ENCODE data around the gene MUC5AC. TPM values are rescaled to one million over a fixed set of nuclear protein-coding genes. Genes with fewer than 3 reads are reported as not detected.

The MUC5AC gene
- polyA plus RNA-seq, 1 donor from 2014 or later, result not detected

GRCh38 chr11:1237128-1237580, 79.4 kb downstream of the MUC5AC start:
- no peaks in the 10 kb centered on the region for H3K9me3 ChIP-seq (ENCODE audit: low read length)
- H3K4me3 ChIP-seq (ENCODE audit: low read length), result no peak overlapping the region
- H3F3A ChIP-seq (ENCODE audit: insufficient read depth, low read length, poor library complexity, severe bottlenecking), result no peaks in the 10 kb centered on the region
- H3K9me2 ChIP-seq (ENCODE audit: insufficient read depth, low read length), result no peaks in the 10 kb centered on the region
- H2AFZ ChIP-seq (ENCODE audit: low read depth, low read length), result no peak overlapping the region
- no peaks in the 10 kb centered on the region for H3K36me3 ChIP-seq (ENCODE audit: insufficient read depth, low read length)
- TF ChIP-seq REST (IDR thresholded peaks at IDR 0.05; ENCODE audit: borderline replicate concordance), result no peak
- TF ChIP-seq EZH2 (IDR thresholded peaks at IDR 0.05; ENCODE audit: borderline replicate concordance, insufficient read depth, low read length, poor library complexity, severe bottlenecking), result no peak
- no peak for TF ChIP-seq CTCF (IDR thresholded peaks at IDR 0.05; ENCODE audit: poor library complexity, severe bottlenecking)
- TF ChIP-seq EP300 (conservative IDR thresholded peaks at IDR 0.05; ENCODE audit: poor library complexity, severe bottlenecking), result no peak
- no peak overlapping the region for H3K27ac ChIP-seq (ENCODE audit: low read length)
- H4K20me1 ChIP-seq (ENCODE audit: insufficient read depth), result no peaks in the 10 kb centered on the region
- no peak overlapping the region for H3K9ac ChIP-seq (ENCODE audit: low read length)
- no peaks in the 10 kb centered on the region for H3K79me2 ChIP-seq (replicated peaks; ENCODE audit: insufficient read depth, low read length)
- H3K27me3 ChIP-seq (ENCODE audit: insufficient read depth, low read depth, low read length), result no peaks in the 10 kb centered on the region
- H3K4me2 ChIP-seq (ENCODE audit: low read length), result no peak overlapping the region

GRCh38 chr11:1237851-1238250, 80.1 kb downstream of the MUC5AC start:
- H3F3A ChIP-seq (ENCODE audit: insufficient read depth, low read length, poor library complexity, severe bottlenecking), result no peaks in the 10 kb centered on the region
- no peak overlapping the region for H3K27ac ChIP-seq (ENCODE audit: low read length)
- no peak overlapping the region for H3K4me2 ChIP-seq (ENCODE audit: low read length)
- no peaks in the 10 kb centered on the region for H4K20me1 ChIP-seq (ENCODE audit: insufficient read depth)
- no peaks in the 10 kb centered on the region for H3K79me2 ChIP-seq (replicated peaks; ENCODE audit: insufficient read depth, low read length)
- H3K9me2 ChIP-seq (ENCODE audit: insufficient read depth, low read length), result no peaks in the 10 kb centered on the region
- no peak overlapping the region for H2AFZ ChIP-seq (ENCODE audit: low read depth, low read length)
- TF ChIP-seq EP300 (conservative IDR thresholded peaks at IDR 0.05; ENCODE audit: poor library complexity, severe bottlenecking) (no peak), SMC3 (conservative IDR thresholded peaks at IDR 0.05; ENCODE audit: poor library complexity) (no peak), RAD21 (conservative IDR thresholded peaks at IDR 0.05) (no peak), CTCF (IDR thresholded peaks at IDR 0.05; ENCODE audit: poor library complexity, severe bottlenecking) (no peak), POLR2AphosphoS5 (IDR thresholded peaks at IDR 0.05) (no peak), MXI1 (conservative IDR thresholded peaks at IDR 0.05; ENCODE audit: poor library complexity, severe bottlenecking) (no peak), EZH2 (IDR thresholded peaks at IDR 0.05; ENCODE audit: borderline replicate concordance, insufficient read depth, low read length, poor library complexity, severe bottlenecking) (no peak), REST (IDR thresholded peaks at IDR 0.05; ENCODE audit: borderline replicate concordance) (no peak)
- H3K4me3 ChIP-seq (ENCODE audit: low read length), result no peak overlapping the region
- H3K27me3 ChIP-seq (ENCODE audit: insufficient read depth, low read depth, low read length), result no peaks in the 10 kb centered on the region
- no peaks in the 10 kb centered on the region for H3K9me3 ChIP-seq (ENCODE audit: low read length)
- no peaks in the 10 kb centered on the region for H3K36me3 ChIP-seq (ENCODE audit: insufficient read depth, low read length)
- no peak overlapping the region for H3K9ac ChIP-seq (ENCODE audit: low read length)
